ENCODE results near the gene PPP3R1.

The PPP3R1 gene

DNA sequence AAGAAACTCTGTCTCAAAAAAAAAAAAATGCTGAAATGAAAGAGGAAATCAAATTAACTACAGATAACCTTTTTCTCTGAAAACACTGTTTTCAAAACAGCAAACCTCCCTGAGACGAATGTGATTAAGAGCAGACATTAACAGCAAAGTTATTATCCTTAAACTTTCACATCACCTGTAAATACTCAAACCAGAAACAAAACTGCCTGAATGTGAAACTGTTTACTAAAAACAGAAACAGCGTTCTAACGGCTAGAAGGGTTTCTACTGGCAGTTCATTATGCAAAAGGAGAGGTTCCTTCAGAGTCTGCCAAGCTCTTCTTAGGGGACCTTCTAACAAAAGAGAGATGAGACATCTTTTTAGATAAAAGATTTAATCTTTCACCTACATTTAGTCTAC is 48.7 kb downstream of the PPP3R1 start:
- H3K36me3 ChIP-seq (ENCODE audit: control insufficient read depth, low read length): peaks cover 49% of the 10 kb centered on the region
- peaks cover 70% of the 10 kb centered on the region for H3K4me1 ChIP-seq (ENCODE audit: control insufficient read depth, low read length)
- TF ChIP-seq, protein P1, sequence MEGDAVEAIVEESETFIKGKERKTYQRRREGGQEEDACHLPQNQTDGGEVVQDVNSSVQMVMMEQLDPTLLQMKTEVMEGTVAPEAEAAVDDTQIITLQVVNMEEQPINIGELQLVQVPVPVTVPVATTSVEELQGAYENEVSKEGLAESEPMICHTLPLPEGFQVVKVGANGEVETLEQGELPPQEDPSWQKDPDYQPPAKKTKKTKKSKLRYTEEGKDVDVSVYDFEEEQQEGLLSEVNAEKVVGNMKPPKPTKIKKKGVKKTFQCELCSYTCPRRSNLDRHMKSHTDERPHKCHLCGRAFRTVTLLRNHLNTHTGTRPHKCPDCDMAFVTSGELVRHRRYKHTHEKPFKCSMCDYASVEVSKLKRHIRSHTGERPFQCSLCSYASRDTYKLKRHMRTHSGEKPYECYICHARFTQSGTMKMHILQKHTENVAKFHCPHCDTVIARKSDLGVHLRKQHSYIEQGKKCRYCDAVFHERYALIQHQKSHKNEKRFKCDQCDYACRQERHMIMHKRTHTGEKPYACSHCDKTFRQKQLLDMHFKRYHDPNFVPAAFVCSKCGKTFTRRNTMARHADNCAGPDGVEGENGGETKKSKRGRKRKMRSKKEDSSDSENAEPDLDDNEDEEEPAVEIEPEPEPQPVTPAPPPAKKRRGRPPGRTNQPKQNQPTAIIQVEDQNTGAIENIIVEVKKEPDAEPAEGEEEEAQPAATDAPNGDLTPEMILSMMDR (IDR thresholded peaks at IDR 0.05; ENCODE audit: low read depth, low read length, poor library complexity, severe bottlenecking): no peak
- no peak for TF ChIP-seq EZH2phosphoT487 (IDR thresholded peaks at IDR 0.05; ENCODE audit: borderline replicate concordance, low read length)

DNA sequence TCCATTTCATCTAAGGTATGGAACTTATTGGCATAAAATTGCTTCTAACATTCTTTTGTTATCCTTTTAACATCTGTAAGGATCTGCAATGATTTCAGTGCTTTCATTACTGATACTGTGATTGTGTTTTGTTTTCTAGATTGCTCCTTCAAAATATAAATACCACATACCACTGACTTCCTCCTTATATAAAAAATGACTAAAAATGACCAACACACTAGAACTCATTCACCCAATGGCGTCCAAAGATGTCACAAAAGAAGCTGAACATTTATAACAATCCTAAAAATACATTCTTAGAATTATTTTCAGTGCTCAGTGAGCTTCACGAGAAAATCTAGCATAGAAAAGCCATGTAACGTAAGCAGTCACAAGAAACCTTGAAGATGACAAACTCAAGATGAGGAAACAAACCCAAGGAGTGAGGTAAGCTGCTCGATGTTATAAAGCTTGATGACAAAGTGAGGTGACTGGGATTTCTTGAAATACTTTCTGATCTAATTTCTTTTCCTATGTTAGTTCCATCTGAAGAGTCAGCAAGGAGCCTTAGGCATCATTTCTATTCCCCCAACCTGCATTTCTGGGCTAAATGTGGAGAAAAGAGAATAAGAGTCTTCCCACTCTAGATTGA is 52.1 kb downstream of the PPP3R1 start:
- Histone ChIP-seq H3K4me3 (ENCODE audit: low read length) (no peak overlapping the region), H3K9me2 (replicated peaks; ENCODE audit: control insufficient read depth, low read length) (no peaks in the 10 kb centered on the region), H3K27ac (ENCODE audit: low read depth, low read length) (no peak overlapping the region), H3K9me3 (ENCODE audit: control insufficient read depth, insufficient read depth, low read length) (no peaks in the 10 kb centered on the region), H3K4me2 (ENCODE audit: low read length) (no peak overlapping the region), H3K79me2 (ENCODE audit: control insufficient read depth, low read length) (peaks cover 91% of the 10 kb centered on the region), H3K4me1 (ENCODE audit: control insufficient read depth, low read length) (peaks cover 53% of the 10 kb centered on the region), H3K36me3 (ENCODE audit: control insufficient read depth, low read length) (peaks cover 39% of the 10 kb centered on the region), H3F3A (ENCODE audit: control insufficient read depth, insufficient read depth) (peaks cover 24% of the 10 kb centered on the region), H3K27me3 (ENCODE audit: control insufficient read depth, low read length) (no peaks in the 10 kb centered on the region), H4K20me1 (ENCODE audit: control insufficient read depth, insufficient read depth, low read depth, low read length) (peaks cover 14% of the 10 kb centered on the region)
- TF ChIP-seq EZH2phosphoT487 (IDR thresholded peaks at IDR 0.05; ENCODE audit: borderline replicate concordance, low read length): no peak
- TF ChIP-seq, protein P1 (IDR thresholded peaks at IDR 0.05; ENCODE audit: low read depth, low read length, poor library complexity, severe bottlenecking): no peak

More for the DNA sequence above, 48.7 kb downstream of the PPP3R1 start:
- Histone ChIP-seq H3K4me3 (ENCODE audit: low read length) (peak overlapping the region; percentile 10; the same call in 1 of the 2 replicates), H3K9me2 (replicated peaks; ENCODE audit: control insufficient read depth, low read length) (no peaks in the 10 kb centered on the region), H3K27me3 (ENCODE audit: control insufficient read depth, low read length) (no peaks in the 10 kb centered on the region), H3K27ac (ENCODE audit: low read depth, low read length) (peak overlapping the region; percentile 37), H3F3A (ENCODE audit: control insufficient read depth, insufficient read depth) (peaks cover 18% of the 10 kb centered on the region), H3K9me3 (ENCODE audit: control insufficient read depth, insufficient read depth, low read length) (no peaks in the 10 kb centered on the region), H4K20me1 (ENCODE audit: control insufficient read depth, insufficient read depth, low read depth, low read length) (peaks cover 16% of the 10 kb centered on the region), H3K4me2 (ENCODE audit: low read length) (peak overlapping the region; percentile 30), H3K79me2 (ENCODE audit: control insufficient read depth, low read length) (peaks cover 96% of the 10 kb centered on the region)

DNA sequence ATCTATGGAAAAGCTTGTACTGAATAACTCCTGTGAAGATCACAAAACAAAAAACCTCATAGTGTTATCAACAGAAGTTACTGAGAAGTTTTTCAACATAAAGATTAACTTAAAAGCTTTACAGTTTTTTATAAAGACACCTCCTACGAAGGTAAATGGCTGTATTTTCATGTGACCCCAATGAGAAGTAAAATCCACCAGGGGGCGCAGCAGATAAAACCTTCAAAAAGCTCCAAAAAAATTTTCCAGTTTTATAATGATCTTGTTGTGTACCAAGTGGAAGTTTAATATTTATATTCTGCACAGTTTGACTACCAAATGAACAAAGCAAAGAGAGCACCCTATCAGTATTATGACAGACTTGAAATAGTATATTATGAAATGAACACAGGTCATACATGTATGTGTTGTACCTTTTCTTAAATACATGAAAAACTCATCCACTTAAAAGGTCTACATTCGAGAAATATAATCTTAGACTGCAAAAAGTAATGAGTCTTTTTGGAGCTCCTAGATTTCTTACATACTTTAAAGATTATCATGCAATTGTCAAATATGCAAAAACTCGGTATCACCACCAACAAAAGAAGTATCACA is 56.1 kb downstream of the PPP3R1 start:
- H3K36me3 ChIP-seq (ENCODE audit: control insufficient read depth, low read length): peaks cover 20% of the 10 kb centered on the region
- no peak for TF ChIP-seq EZH2phosphoT487 (IDR thresholded peaks at IDR 0.05; ENCODE audit: borderline replicate concordance, low read length)
- TF ChIP-seq, protein P1 (IDR thresholded peaks at IDR 0.05; ENCODE audit: low read depth, low read length, poor library complexity, severe bottlenecking): peak; percentile 52
- no peak overlapping the region for H3K4me3 ChIP-seq (ENCODE audit: low read length)
- H3F3A ChIP-seq (ENCODE audit: control insufficient read depth, insufficient read depth): peaks cover 21% of the 10 kb centered on the region
- H3K4me2 ChIP-seq (ENCODE audit: low read length): no peak overlapping the region
- no peaks in the 10 kb centered on the region for H3K9me3 ChIP-seq (ENCODE audit: control insufficient read depth, insufficient read depth, low read length)
- peaks cover 20% of the 10 kb centered on the region for H4K20me1 ChIP-seq (ENCODE audit: control insufficient read depth, insufficient read depth, low read depth, low read length)
- no peaks in the 10 kb centered on the region for H3K27me3 ChIP-seq (ENCODE audit: control insufficient read depth, low read length)
- no peak overlapping the region for H3K27ac ChIP-seq (ENCODE audit: low read depth, low read length)
- no peaks in the 10 kb centered on the region for H3K9me2 ChIP-seq (replicated peaks; ENCODE audit: control insufficient read depth, low read length)
- peaks cover 92% of the 10 kb centered on the region for H3K79me2 ChIP-seq (ENCODE audit: control insufficient read depth, low read length)
- peaks cover 24% of the 10 kb centered on the region for H3K4me1 ChIP-seq (ENCODE audit: control insufficient read depth, low read length)

Data from DOHH2 (cell line).